HepG2 (cell line): ENCODE measurements around the gene VRK2. TPM values are rescaled to one million over a fixed set of nuclear protein-coding genes. Genes with fewer than 3 reads are reported as not detected.

Experiments
- ATAC-seq: fragments of 200-7000 bp; cut with Tn5 transposase; 3 replicates; pipeline ENCODE4 v1.9.1; 2020; ENCODE audit warnings: mild to moderate bottlenecking, moderate library complexity
- BruUV-seq: library from RNA; stranded (reverse); fragments of 400-500 nt; replicated peaks from 2 replicates; lab custom pipeline; 2021; lab: Mats Ljungman, UMichigan
- CTCF ChIA-PET: fragments of 300-600 bp; formaldehyde crosslinking; extraction: SDS; loops from one replicate; lab custom pipeline; 2021; ENCODE audit warnings: low total read pairs, inconsistent platforms, low intra/inter-chr PET ratio; lab: Yijun Ruan, JAX
- POLR2A ChIA-PET: fragments of 350-600 bp; sonication (Branson Sonifier 250); formaldehyde crosslinking; loops from one replicate; lab custom pipeline; 2020; ENCODE audit warnings: antibody characterized with exemption, inconsistent platforms; lab: Yijun Ruan, JAX
- DNase-seq: peaks from one replicate; pipeline ENCODE4 v3.0.0-alpha.2; 2015; ENCODE audit warnings: low spot score
- FAIRE-seq: peaks from 3 replicates; lab custom pipeline; 2011; peaks lifted over from hg19 to GRCh38; lab: Jason Lieb, UNC
- H2AFZ ChIP-seq: one replicate; pipeline ENCODE4 v1.6.1; 2011; ENCODE audit warnings: low read length, inconsistent platforms
- H3K27ac ChIP-seq: fragments of 300-600 bp; 3 replicates; pipeline ENCODE4 v1.8.0; 2011; ENCODE audit warnings: mixed run types, mild to moderate bottlenecking, mixed read lengths, low read length, inconsistent platforms; ENCODE audit not compliant: insufficient read depth; ENCODE audit errors: extremely low read length
- H3K27me3 ChIP-seq, 2 experiments: fragments of 200-600 bp in 1 of 2; 2 replicates in 1 of 2; 3 replicates in 1 of 2; pipeline versions ENCODE4 v1.6.0 to v1.8.0; 2011; ENCODE audit warnings: low read length in 2 of 2, mild to moderate bottlenecking in 2 of 2, moderate library complexity in 2 of 2, inconsistent platforms in 1 of 2; ENCODE audit not compliant: insufficient read depth in 2 of 2, control insufficient read depth in 1 of 2
- H3K36me3 ChIP-seq, 2 experiments: fragments of 200-600 bp in 1 of 2; replicated peaks in 1 of 2; 2 replicates in 1 of 2; 3 replicates in 1 of 2; pipeline versions ENCODE4 v1.5.1 to v1.8.0; 2011; ENCODE audit warnings: low read length in 2 of 2, inconsistent platforms in 1 of 2; ENCODE audit not compliant: insufficient read depth in 2 of 2, control insufficient read depth in 1 of 2
- H3K4me1 ChIP-seq: 2 replicates; pipeline ENCODE4 v1.5.1; 2012; ENCODE audit warnings: low read length, inconsistent platforms; ENCODE audit not compliant: insufficient read depth
- H3K4me2 ChIP-seq: 2 replicates; pipeline ENCODE4 v1.6.0; 2011; ENCODE audit warnings: low read depth, low read length, inconsistent platforms
- H3K4me3 ChIP-seq, 3 experiments: fragments of 200-600 bp in 1 of 3; sonication (generic), shearing (Covaris generic) in 1 of 3; replicated peaks in 1 of 3; 2 replicates each; pipeline ENCODE4 v1.5.1; 2011 to 2016; ENCODE audit warnings: low read length in 3 of 3, inconsistent platforms in 2 of 3, low read depth in 2 of 3, mild to moderate bottlenecking in 2 of 3, control low read depth in 1 of 3, mixed read lengths in 1 of 3; ENCODE audit not compliant: insufficient read depth in 1 of 3
- H3K79me2 ChIP-seq: one replicate; pipeline ENCODE4 v1.6.1; 2011; ENCODE audit warnings: low read length, inconsistent platforms; ENCODE audit not compliant: insufficient read depth
- H3K9ac ChIP-seq: 2 replicates; pipeline ENCODE4 v1.6.0; 2011; ENCODE audit warnings: mild to moderate bottlenecking, low read depth, low read length, inconsistent platforms; ENCODE audit not compliant: insufficient read depth
- H3K9me3 ChIP-seq: 2 replicates; pipeline ENCODE4 v1.5.1; 2012; ENCODE audit warnings: mild to moderate bottlenecking, low read length
- H4K20me1 ChIP-seq: 2 replicates; pipeline ENCODE4 v1.6.0; 2011; ENCODE audit warnings: inconsistent platforms, mild to moderate bottlenecking, low read length, moderate library complexity; ENCODE audit not compliant: insufficient read depth
- ATF7-NPFF ChIP-seq: sonication (generic); formaldehyde crosslinking; IDR thresholded peaks from 2 replicates; pipeline ENCODE4 v1.8.1; 2023; ENCODE audit warnings: mild to moderate bottlenecking, low read depth, missing genetic modification reagents, moderate library complexity
- MAFF ChIP-seq: IDR thresholded peaks from 2 replicates; pipeline ENCODE4 v1.6.1; 2011; ENCODE audit warnings: low read depth, low read length, improper control_type of control experiment
- MAFK ChIP-seq, 2 experiments: IDR thresholded peaks in 1 of 2; conservative IDR thresholded peaks in 1 of 2; 2 replicates each; pipeline ENCODE4 v1.6.1; 2011; ENCODE audit warnings: improper control_type of control experiment in 2 of 2, low read length in 2 of 2
- MBD4 ChIP-seq: IDR thresholded peaks from 2 replicates; pipeline ENCODE4 v1.6.1; 2012; ENCODE audit warnings: low read length, inconsistent platforms, borderline replicate concordance
- SATB2 ChIP-seq: sonication (generic); formaldehyde crosslinking; IDR thresholded peaks from 2 replicates; pipeline ENCODE4 v1.5.0; 2020; ENCODE audit warnings: missing genetic modification reagents
- ZNF136 ChIP-seq: sonication (generic); formaldehyde crosslinking; IDR thresholded peaks from 2 replicates; pipeline ENCODE4 v1.8.1; 2022; ENCODE audit warnings: low read depth, mild to moderate bottlenecking, moderate library complexity, missing genetic modification reagents
- WGBS: methylation state at CpG from one replicate; pipeline ENCODE4 v1.1.6; 2017; ENCODE audit warnings: low lambda C conversion rate; 5-methylcytosine and 5-hydroxymethylcytosine counted together
- in situ Hi-C: cut with HindIII; loops from 2 replicates; pipeline ENCODE4 v1.10.0; 2017; ENCODE audit warnings: low pct_unique_long_range_greater_than_20kb; ENCODE audit not compliant: extremely low pct_ligation_motif_present
- intact Hi-C: fragments of 100-400 bp; cut with micrococcal nuclease; formaldehyde crosslinking; loops from one replicate; pipeline ENCODE4 v1.10.0; 2022; ENCODE audit not compliant: unreplicated experiment
- polyA plus RNA-seq, 8 experiments: library from polyadenylated mRNA; depleted of rRNA in 3 of 8; stranded (reverse) in 7 of 8; unstranded in 1 of 8; fragments of >200 nt; fragmentation: Illumina TruSeq in 4 of 8; extraction: Trizol in 4 of 8; gene quantifications; 2 replicates each; pipeline versions ENCODE4 v1.2.1 to v1.2.3, GENCODE V29; 2011 to 2016; ENCODE audit warnings: low read depth in 4 of 8, missing spikeins in 1 of 8, mixed read lengths in 1 of 8; ENCODE audit not compliant: insufficient read depth in 1 of 8
- total RNA-seq, 5 experiments: library from RNA; depleted of rRNA; stranded (reverse); fragments of >200 nt; fragmentation: Illumina TruSeq; extraction: Trizol; gene quantifications; 2 replicates each; pipeline ENCODE4 v1.2.3, GENCODE V29; 2016; ENCODE audit warnings: low read depth in 1 of 5
- TF ChIP-seq, protein P1 (sequence below): sonication (generic); formaldehyde crosslinking; conservative IDR thresholded peaks from 2 replicates; pipeline ENCODE4 v1.8.1; 2023; ENCODE audit warnings: missing genetic modification reagents
- TF ChIP-seq, protein P2 (sequence below): sonication (generic); formaldehyde crosslinking; IDR thresholded peaks from 2 replicates; pipeline ENCODE4 v1.4.0; 2020; ENCODE audit warnings: missing genetic modification reagents

The VRK2 gene
- total and polyA plus RNA-seq, 2 of the 13 experiments (the other 11 are each of a cell fraction or from before 2014, with no cell fraction given): 13.3 to 29.1 TPM

DNA sequence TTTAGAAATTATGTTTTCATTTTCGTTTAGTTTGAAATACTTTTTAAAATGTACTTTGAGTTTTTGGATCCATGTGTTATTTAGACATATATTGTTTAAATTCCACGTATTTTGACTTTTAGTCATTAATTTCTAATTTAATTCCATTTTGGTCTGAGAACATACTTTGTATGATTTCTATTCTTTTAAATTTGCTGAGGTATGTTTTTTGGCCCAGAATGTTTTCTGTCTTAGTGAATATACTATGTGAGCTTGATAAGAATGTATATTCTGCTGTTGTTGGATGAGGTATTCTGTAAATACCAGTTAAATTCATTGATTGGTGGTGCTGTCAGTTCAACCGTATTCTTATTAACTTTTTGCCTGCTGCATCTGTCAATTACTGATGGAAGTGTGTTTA lies 26.4 kb downstream of the VRK2 start:
- ChIA-PET CTCF (no interaction called here), POLR2A (no interaction called here)
- Histone ChIP-seq H2AFZ (no peak overlapping the region), H3K79me2 (peaks cover 6% of the 10 kb centered on the region), H3K4me1 (no peaks in the 10 kb centered on the region), H3K27me3 (no peaks in the 10 kb centered on the region), H3K4me3 (no peak overlapping the region), H3K27ac (no peak overlapping the region), H3K9ac (no peak overlapping the region), H3K36me3 (0 out of 5 replicates have a peak, but pooled peaks cover 0 to 4% of the 10 kb centered on the region in 2 experiments), H3K4me2 (no peak overlapping the region), H4K20me1 (no peaks in the 10 kb centered on the region), H3K9me3 (no peaks in the 10 kb centered on the region)
- no peak for DNase-seq
- TF ChIP-seq MBD4 (no peak), ZNF136 (no peak), MAFK (conservative IDR thresholded peaks at IDR 0.05 in 1 of 2, IDR thresholded peaks at IDR 0.05 in 1 of 2; ENCODE audit: low read length in 2 of 2) (peak; percentile 50 to 78; a peak in 3 of 4 replicates), SATB2 (CRISPR knock-in tag) (no peak), MAFF (peak; percentile 63), ATF7-NPFF (CRISPR knock-in tag) (no peak)
- TF ChIP-seq, protein P1, sequence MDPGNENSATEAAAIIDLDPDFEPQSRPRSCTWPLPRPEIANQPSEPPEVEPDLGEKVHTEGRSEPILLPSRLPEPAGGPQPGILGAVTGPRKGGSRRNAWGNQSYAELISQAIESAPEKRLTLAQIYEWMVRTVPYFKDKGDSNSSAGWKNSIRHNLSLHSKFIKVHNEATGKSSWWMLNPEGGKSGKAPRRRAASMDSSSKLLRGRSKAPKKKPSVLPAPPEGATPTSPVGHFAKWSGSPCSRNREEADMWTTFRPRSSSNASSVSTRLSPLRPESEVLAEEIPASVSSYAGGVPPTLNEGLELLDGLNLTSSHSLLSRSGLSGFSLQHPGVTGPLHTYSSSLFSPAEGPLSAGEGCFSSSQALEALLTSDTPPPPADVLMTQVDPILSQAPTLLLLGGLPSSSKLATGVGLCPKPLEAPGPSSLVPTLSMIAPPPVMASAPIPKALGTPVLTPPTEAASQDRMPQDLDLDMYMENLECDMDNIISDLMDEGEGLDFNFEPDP (CRISPR knock-in tag): no peak
- TF ChIP-seq, protein P2, sequence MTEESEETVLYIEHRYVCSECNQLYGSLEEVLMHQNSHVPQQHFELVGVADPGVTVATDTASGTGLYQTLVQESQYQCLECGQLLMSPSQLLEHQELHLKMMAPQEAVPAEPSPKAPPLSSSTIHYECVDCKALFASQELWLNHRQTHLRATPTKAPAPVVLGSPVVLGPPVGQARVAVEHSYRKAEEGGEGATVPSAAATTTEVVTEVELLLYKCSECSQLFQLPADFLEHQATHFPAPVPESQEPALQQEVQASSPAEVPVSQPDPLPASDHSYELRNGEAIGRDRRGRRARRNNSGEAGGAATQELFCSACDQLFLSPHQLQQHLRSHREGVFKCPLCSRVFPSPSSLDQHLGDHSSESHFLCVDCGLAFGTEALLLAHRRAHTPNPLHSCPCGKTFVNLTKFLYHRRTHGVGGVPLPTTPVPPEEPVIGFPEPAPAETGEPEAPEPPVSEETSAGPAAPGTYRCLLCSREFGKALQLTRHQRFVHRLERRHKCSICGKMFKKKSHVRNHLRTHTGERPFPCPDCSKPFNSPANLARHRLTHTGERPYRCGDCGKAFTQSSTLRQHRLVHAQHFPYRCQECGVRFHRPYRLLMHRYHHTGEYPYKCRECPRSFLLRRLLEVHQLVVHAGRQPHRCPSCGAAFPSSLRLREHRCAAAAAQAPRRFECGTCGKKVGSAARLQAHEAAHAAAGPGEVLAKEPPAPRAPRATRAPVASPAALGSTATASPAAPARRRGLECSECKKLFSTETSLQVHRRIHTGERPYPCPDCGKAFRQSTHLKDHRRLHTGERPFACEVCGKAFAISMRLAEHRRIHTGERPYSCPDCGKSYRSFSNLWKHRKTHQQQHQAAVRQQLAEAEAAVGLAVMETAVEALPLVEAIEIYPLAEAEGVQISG (CRISPR knock-in tag): no peak
- no TSS peak for BruUV-seq
- in situ Hi-C loops (no loop called here), intact Hi-C loops (no loop called here)
- ATAC-seq: no peak
- 97% methylated on average over 3 of the region's 3 CpGs for WGBS
- no peak for FAIRE-seq
